Measurements from ENCODE around the gene EFHC1. TPM values are rescaled to one million over a fixed set of nuclear protein-coding genes. Genes with fewer than 3 reads are reported as not detected.

EFHC1 gene
- total and polyA plus RNA-seq, 4 donors: 15.7 to 81.7 (median 35.5) TPM

GRCh38 chr6:52535711-52536423 is 115.7 kb downstream of the EFHC1 start:
- Histone ChIP-seq H3K9ac (ENCODE audit: insufficient read depth in 1 of 2, low read length in 2 of 2) (no peak overlapping the region), H3K27me3 (ENCODE audit: control insufficient read depth in 3 of 3, insufficient read depth in 3 of 3, low read length in 2 of 3) (no peaks in the 10 kb centered on the region), H3K4me3 (no peak overlapping the region), H3K36me3 (ENCODE audit: control insufficient read depth in 4 of 4, insufficient read depth in 4 of 4, low read length in 4 of 4) (peaks cover 0 to 10% (median 6%) of the 10 kb centered on the region in 4 donors), H3K27ac (ENCODE audit: low read depth in 1 of 2, low read length in 1 of 2) (no peak overlapping the region), H3K9me3 (ENCODE audit: control insufficient read depth in 4 of 4, insufficient read depth in 3 of 4, low read length in 3 of 4) (no peaks in the 10 kb centered on the region), H3K4me1 (ENCODE audit: control insufficient read depth in 5 of 5, insufficient read depth in 5 of 5, low read length in 5 of 5) (peaks cover 0 to 20% (median 0%) of the 10 kb centered on the region in 5 donors)
- TF ChIP-seq, protein P1, sequence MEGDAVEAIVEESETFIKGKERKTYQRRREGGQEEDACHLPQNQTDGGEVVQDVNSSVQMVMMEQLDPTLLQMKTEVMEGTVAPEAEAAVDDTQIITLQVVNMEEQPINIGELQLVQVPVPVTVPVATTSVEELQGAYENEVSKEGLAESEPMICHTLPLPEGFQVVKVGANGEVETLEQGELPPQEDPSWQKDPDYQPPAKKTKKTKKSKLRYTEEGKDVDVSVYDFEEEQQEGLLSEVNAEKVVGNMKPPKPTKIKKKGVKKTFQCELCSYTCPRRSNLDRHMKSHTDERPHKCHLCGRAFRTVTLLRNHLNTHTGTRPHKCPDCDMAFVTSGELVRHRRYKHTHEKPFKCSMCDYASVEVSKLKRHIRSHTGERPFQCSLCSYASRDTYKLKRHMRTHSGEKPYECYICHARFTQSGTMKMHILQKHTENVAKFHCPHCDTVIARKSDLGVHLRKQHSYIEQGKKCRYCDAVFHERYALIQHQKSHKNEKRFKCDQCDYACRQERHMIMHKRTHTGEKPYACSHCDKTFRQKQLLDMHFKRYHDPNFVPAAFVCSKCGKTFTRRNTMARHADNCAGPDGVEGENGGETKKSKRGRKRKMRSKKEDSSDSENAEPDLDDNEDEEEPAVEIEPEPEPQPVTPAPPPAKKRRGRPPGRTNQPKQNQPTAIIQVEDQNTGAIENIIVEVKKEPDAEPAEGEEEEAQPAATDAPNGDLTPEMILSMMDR (IDR thresholded peaks at IDR 0.05; ENCODE audit: control extremely low read depth, extremely low read depth): no peak
- WGBS, 2 donors: 86 to 88% methylated on average over 5 of the region's 5 CpGs
- DNase-seq (no peak), ATAC-seq (ENCODE audit: insufficient read depth, low FRiP score) (no peak)

DNA sequence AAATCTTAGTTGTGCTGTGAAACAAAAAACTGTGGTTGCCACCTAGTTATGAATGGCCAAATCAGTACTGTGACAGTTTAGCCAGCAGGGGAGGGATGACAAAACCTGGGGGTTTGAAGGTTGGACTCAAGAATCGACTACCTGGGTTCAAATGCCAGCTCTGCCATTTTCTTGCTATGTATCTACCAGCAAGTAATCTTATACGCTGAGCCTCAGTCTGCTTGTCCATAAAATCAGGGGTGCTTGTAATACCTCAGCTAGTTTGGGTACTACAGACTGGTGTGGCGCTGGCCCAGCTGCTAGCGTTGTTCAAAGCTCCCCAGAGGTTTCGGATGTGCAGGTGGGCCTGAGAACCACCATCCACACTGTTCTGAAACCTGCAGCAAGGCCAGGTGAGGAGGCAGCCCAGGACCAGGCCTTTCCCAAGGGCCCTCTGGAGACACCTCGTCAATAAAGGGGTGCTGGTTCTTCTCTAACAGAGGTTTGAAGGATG is 116.3 kb downstream of the EFHC1 start:
- H3K36me3 ChIP-seq (ENCODE audit: control insufficient read depth in 4 of 4, insufficient read depth in 4 of 4, low read length in 4 of 4): peaks cover 0 to 10% (median 6%) of the 10 kb centered on the region in 4 donors
- 94 to 97% methylated on average over 6 of the region's 6 CpGs for WGBS, 2 donors
- H3K27me3 ChIP-seq (ENCODE audit: control insufficient read depth in 3 of 3, insufficient read depth in 3 of 3, low read length in 2 of 3): no peaks in the 10 kb centered on the region
- no peak for ATAC-seq (ENCODE audit: insufficient read depth, low FRiP score)
- peaks cover 0 to 21% (median 0%) of the 10 kb centered on the region in 5 donors for H3K4me1 ChIP-seq (ENCODE audit: control insufficient read depth in 5 of 5, insufficient read depth in 5 of 5, low read length in 5 of 5)
- no peak overlapping the region for H3K9ac ChIP-seq (ENCODE audit: insufficient read depth in 1 of 2, low read length in 2 of 2)
- no peak overlapping the region for H3K27ac ChIP-seq (ENCODE audit: low read depth in 1 of 2, low read length in 1 of 2)
- no peaks in the 10 kb centered on the region for H3K9me3 ChIP-seq (ENCODE audit: control insufficient read depth in 4 of 4, insufficient read depth in 3 of 4, low read length in 3 of 4)
- TF ChIP-seq, protein P1 (IDR thresholded peaks at IDR 0.05; ENCODE audit: control extremely low read depth, extremely low read depth): no peak
- H3K4me3 ChIP-seq: no peak overlapping the region
- no peak for DNase-seq

DNA sequence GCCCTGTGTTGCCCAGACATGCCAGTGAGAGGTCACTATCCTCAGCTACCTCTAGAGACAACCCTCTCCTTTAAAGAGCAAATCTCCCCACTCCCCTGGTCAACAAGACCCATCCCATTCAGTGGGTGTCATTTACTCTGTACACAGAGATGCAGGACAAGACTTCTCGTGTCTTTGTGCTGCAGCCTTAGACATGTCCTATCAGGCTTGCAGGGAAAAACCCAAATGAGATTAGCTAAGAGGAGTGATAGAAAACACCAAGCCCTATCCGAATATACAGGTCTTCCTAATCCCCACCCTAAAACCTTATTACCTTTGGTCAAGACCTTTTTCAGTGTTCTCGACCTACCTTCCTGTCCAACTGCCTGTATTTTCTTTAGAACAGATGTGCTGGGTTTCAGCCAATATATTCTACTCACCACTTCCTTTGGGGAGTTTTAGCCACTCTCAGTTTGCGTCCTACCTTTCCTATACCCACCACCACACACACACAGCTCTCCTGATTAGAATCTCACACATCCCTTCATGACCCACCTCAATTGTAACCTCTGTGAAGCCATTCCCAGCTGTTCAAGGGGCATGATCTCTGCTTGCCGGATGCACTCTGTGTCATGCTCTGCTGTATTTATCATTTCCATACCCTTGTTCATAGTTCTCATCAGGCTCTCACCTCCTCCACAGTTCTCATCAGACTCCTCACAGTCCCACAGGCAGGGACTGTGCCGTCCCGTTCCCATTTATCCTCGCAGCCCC is 117.0 kb downstream of the EFHC1 start:
- no peaks in the 10 kb centered on the region for H3K27me3 ChIP-seq (ENCODE audit: control insufficient read depth in 3 of 3, insufficient read depth in 3 of 3, low read length in 2 of 3)
- H3K9ac ChIP-seq (ENCODE audit: insufficient read depth in 1 of 2, low read length in 2 of 2): no peak overlapping the region
- 51 to 73% methylated on average over 8 of the region's 8 CpGs for WGBS, 2 donors
- no peak for ATAC-seq (ENCODE audit: insufficient read depth, low FRiP score)
- peaks cover 0 to 10% (median 6%) of the 10 kb centered on the region in 4 donors for H3K36me3 ChIP-seq (ENCODE audit: control insufficient read depth in 4 of 4, insufficient read depth in 4 of 4, low read length in 4 of 4)
- peaks cover 0 to 25% (median 0%) of the 10 kb centered on the region in 5 donors for H3K4me1 ChIP-seq (ENCODE audit: control insufficient read depth in 5 of 5, insufficient read depth in 5 of 5, low read length in 5 of 5)
- peak overlapping the region in 1 of 2 donors; percentile 11 for H3K27ac ChIP-seq (ENCODE audit: low read depth in 1 of 2, low read length in 1 of 2)
- no peaks in the 10 kb centered on the region for H3K9me3 ChIP-seq (ENCODE audit: control insufficient read depth in 4 of 4, insufficient read depth in 3 of 4, low read length in 3 of 4)
- no peak overlapping the region for H3K4me3 ChIP-seq
- no peak for DNase-seq
- TF ChIP-seq, protein P1 (IDR thresholded peaks at IDR 0.05; ENCODE audit: control extremely low read depth, extremely low read depth): no peak

Measured in lung (tissue), 12 donors.